Stimulated activated CD4-positive, alpha-beta T cell treated with anti-CD3 and anti-CD28 coated beads, Interleukin-1b, Interleukin-23, amount 100 ng/mL, for 24 hours (primary cell): ENCODE measurements around the gene CASQ2.

Experiments used
- DNase-seq, 4 experiments: peaks; one replicate each; pipeline ENCODE4 v3.0.0-alpha.2; 2020; ENCODE audit warnings: low read depth in 4 of 4, low spot score in 1 of 4

The CASQ2 gene

DNA sequence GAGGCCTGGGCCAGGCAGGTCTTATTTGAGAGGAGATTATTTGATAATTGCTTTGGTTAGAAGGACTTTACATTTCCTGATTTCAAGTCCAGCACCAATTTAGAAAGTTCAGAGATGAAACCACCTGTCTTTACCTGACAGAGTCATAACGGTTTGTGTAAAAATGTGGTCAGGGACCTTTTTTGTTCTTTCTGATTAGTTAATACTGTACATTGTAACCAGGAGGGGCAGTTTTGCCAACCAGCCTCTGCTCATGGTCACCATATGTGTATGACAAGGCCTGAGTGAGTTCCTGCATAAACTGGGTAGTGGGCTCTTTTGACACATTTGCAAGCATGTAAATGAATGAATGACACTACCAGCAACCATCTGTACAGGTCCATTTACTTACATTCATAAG is 70.9 kb downstream of the CASQ2 start:
- no peak for DNase-seq

DNA sequence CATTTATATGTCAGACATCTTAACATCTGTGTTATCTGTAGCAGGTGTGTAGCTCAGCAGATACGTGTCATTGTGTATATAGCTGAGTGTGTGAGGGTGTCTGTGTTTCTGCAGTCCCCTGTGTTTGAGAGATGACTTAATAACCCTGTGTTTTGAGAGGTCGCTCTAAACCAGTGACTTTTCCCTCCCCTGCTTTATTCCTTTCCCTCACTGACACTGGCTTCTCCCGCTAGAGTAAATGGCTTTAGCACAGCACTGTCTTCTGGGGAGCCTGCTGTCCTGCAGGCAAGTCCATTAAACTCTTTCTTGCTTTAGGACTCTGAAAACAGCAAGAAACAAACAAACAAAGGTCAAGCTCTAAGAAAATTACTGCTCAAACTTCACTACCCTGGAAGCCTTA is 73.7 kb downstream of the CASQ2 start:
- no peak for DNase-seq

DNA sequence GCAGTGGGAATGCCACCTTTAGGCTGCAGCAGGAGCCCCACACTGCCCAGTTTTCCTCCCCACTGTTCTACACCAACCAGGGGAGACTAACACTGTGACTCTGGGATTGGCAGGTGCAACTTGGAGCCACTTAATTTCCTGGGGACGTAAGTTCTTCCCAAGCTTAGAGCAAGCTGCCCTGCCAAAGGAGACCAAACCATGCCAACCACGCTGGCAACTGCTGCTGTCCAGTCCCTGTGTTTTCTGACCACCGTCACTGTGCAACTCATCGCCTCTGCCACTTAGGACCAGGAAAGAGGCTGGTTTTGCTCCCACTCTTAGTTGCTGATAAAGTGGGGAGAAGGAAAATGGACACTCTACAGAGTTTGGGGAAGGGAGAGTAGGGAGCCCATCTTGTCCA is 76.3 kb downstream of the CASQ2 start:
- no peak for DNase-seq

DNA sequence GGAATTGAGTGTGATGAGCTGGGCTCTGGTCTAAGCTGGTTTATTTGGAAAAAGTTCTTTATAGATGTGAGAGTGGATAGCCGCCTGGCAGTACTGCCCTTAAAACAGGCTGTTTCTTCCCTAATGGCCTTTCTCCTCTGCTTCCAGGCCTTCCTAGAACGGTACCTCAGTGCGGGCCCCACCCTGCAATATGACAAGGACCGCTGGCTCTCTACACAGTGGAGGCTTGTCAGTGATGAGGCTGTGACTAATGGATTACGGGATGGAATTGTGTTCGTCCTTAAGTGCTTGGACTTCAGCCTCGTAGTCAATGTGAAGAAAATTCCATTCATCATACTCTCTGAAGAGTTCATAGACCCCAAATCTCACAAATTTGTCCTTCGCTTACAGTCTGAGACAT is 77.5 kb downstream of the CASQ2 start:
- DNase-seq = no peak

DNA sequence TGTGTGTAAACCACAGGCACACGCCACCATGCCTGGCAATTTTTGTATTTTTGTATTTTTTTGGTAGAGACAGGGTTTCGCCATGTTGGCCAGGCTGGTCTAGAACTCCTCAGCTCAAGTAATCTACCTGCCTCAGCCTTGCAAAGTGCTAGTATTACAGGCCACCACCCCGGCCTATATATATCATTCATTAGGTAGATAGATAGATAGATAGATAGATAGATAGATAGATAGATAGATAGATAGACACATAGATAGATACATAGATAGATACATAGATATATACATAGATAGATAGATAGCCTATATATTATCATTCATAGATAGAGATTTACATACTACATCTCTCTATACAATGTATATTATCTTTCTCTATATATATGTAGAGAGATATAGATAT is 80.8 kb downstream of the CASQ2 start:
- DNase-seq = no peak

DNA sequence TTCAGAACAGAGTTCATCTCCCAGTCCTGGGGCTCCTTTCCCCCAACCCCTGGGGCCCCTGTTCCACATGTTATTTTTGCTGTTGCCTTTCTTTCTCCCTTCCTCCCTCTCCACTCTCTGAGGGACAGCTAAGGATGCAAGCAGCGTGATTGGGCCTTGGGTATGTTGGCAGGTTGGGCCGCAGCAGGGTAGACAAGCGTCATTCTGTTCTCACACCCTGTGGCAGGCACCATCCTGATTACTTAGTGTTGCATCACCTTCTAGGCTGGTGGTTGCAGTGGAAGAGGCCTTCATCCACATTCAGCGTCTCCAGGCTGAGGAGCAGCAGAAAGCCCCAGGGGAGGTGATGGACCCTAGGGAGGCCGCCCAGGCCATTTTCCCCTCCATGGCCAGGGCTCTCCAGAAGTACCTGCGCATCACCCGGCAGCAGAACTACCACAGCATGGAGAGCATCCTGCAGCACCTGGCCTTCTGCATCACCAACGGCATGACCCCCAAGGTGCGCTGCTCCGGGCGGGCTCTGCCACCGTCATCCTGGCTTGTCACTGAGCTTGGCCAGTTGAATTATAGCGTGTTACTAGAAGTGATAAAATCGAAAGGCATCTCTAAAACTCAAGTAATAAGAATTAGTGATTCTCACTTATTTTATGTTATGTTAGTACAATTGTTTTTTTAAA is 83.3 kb downstream of the CASQ2 start:
- no peak for DNase-seq

DNA sequence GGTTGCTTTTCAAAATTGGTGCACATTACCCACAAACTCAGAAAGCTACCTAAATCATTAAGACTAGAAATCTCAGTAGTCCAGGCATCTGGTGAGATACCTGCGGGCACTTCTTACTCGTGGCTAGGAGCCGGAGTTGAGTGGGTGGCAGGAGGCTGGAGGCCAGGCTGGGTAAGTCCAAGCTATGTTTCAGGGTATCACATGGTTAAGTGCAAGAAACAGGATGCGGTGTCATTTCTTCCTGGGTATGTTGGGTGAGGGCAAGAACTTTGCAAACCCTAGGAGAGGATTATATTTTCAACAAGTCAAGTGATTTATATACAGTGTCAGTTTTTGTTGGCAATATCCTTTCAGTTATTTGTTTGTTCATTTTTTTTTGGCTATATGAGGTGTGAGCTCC is 85.7 kb downstream of the CASQ2 start:
- no peak for DNase-seq

DNA sequence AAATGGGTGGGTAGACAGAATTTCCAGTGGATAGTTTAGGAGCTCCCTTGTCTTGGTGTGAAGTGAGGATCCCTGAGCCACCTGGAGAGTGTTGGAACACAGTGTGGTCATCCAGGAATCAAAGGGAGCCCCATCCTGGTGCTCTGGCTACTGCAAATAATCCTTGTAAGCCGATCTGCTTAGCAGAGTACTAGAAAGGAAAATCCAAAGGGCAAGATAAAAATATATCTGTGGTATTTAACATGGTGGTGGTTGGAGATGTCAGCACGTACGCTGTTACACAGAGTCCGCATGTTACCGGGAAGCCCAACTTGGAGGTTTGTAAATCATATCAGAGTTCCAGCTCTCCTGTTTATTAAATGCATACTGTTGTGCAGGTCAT is 87.8 kb downstream of the CASQ2 start:
- DNase-seq = no peak

DNA sequence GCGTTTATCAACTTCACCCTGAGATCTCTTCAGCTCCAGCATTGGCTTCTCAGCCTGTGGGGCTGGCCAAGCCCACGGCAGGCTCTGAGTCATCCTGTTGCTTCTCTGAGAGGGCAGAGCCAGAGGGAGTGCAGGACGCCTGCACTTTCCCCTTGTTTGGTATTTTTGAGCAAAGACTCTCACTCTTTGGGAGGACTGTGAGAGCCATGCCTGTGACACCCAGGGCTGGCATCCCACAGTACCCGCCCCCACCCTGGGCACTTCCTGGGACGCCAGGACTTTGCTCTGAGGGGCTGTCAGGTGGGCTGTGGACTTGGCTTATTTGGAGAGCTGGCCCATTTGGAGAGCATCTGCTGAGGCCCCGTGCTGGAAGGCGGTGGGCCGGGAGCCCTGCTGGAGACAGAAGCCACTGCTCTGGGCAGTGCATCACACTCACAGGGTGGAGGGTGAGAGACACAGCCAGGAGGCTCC is 89.3 kb downstream of the CASQ2 start:
- no peak for DNase-seq

DNA sequence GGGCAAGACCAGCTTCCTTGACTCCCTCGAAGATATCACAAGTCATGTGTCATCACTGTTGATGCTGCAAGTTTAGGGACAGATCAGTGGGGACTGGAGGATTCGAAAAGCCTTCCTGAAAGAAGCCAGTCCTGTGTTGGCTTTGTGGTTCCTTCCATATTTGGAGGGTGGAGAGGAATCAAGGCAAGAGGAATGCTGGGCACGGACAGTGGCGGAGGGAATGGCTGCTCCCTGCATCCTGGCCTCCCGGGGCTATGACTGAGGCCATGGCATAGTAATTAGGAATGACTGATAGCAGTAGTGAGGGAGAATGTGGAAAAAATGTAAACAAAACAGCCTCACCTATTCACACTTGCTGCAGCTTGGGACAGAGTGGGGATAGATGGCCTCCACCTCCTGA is 90.4 kb downstream of the CASQ2 start:
- DNase-seq = no peak

DNA sequence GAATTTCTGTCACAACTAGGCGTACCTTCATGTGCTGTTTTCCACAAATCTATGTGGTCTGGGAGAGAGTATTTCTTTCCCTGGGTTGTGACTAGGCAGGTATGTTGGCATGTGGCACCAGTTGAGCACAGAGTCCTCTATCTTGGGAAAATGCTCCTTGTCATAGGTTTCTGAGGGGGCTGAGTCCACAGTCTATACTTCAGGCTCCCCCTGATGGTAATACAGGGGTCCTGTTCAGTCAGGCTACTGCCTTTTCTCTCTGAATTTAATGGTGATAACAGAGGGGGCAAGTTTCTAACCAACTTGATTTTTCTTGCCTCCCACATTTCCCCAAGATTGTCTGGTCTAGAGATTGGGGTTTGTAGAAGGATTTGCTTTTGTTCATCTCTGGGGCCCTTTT is 90.9 kb downstream of the CASQ2 start:
- no peak for DNase-seq

DNA sequence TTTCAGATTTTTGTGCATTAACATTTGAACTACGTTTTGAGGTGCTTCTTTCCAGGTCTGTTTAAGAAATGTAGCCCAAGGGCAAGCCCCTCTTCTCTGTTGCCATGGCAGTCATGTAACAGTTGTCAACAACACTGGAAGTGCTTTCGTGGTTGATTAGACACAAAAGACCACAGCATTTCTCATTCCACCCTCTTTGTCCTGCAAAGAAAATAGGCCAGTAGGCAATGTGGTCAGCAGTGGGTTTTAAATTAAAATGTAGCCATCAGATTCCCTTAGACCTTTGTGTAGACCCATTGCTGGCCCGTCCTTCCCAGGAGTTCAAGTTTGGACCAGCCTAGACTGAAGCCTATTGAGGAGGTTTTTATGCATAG is 91.3 kb downstream of the CASQ2 start:
- DNase-seq = no peak

DNA sequence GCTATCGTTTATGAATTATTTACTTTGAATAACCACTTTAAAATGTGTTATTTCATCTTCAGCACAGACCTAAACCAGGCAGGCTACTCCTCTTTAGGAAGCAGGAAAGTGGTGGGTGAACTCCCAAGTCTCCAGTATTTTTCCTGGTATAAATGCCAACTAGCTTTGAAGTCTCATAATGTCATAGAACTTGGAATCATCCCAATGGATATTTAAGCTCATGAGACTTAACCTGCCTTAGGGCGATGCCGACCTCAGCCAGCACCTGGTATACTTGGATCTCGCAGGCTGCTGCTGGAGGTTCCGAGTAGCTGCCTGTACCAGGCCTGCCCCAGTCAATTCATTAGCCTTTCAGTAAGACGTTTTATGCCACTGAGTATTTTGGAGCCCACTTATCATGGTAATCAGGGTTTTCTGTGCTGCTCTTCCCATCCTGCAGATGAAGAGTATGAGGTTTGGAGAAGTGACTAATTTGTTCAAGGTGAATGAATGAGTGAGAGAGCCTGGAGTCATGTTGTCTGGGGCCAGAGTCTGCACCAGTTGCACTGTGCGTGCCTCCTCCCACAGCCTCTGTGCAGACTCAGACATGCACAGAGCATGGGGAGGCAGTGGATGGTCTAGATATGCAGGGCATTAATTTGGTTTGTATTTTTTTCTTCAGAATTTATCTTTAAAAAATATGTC is 91.9 kb downstream of the CASQ2 start:
- no peak for DNase-seq

DNA sequence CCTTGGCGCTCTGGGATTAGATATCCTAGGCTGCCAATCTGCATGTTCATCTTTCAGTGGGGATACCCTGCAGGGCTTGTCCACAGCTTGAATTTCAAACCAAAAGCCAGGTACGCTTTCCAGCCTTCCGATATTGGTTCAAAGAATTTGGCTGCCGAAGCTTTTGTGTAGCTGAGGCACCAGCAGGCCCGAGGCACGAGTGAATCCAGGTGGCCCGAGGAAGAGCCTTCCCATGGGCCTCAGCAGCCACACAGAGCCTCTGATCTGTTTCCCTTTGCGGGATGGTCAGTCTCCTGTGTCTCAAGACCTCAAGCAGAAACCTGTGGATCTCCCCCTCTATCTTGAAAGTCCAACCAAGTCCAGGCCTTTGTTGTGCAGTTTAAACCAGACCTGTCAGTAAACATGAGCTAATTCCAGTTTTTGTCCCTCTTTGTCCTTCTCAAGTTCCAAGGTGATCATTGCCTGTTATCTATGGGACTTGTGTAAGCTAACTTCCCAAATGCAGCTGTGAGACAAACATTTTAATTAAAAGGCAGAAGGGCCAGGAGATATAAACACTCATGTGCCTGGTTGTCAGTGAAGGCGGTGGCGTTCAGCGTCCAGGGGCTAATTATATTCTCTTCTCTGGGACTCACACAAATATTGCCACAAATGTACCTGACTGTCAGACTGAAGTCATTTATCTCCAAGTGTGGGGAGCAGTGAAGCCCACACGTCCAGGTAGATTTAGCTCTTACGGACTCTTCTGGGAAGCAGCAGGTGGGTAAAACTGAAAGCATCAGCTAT is 96.1 kb downstream of the CASQ2 start:
- DNase-seq = no peak

DNA sequence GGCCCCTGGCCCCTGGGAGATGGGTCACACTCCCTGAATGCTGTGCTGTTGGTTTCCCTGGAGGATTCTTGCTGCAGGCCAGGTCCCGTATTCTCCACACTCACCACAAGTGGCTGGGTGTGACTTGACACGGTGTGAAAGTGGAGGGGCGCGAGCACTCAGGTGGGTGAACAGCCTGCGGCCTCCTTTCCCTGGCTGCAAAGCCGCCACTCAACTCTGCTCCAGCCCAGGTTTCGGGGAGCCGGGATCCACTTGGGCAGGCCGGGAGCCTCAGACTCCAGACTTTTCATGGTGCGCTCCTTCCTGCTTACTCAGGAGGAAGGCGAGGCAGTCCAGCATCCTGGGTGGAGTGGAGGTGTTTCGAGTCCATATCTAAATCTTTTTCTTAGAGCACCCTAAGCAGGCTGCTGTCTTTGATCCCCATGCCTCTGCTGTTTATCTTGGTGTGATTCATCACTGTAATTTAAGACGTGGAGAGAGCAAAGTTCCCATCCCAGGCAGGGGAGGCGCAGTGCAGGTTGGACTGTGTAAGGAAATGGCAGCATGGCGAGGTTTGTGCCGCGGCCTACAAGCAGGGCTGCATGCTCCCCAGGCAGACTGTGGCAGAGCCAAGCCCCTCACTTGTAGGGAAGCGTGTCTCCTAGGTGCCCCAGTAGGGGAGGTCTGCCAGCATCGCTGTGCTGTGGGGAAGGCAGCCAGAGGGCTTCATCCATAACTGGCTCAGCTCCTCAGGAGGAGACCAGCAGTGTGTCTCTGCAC is 97.2 kb downstream of the CASQ2 start:
- no peak for DNase-seq

DNA sequence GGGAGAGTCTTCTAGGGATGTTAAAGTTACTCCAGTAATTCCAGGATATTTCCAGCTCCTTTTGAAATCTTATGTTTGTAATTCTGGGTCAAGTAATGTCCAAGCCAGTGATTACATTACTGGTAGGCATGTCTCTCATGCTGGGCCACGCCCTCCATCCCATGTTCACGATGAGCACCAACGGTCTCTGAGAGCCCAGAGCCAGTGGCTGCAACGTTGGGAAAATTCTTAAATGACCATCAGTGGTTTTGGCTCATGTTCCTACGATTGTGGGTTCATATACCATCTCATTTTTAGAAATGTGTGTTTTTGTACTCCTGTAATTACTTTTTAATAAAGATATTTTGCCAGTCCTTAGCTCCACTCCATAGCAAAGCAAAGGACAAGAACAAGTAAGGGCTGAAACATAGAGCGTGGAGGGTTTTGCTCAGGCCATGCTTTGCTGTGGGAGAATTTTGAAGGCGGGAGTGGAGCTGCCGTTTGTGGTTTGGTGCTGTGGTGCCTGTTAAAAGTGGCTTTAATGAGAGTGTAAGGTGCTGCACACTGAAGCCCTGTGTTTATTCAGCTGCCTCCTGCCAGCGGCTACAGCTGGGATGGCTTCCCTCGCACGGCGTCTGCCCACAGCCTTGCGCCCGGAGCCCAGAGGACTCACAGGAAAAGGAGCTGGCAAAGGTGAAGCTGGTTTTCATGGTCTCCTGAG is 97.9 kb downstream of the CASQ2 start:
- no peak for DNase-seq

DNA sequence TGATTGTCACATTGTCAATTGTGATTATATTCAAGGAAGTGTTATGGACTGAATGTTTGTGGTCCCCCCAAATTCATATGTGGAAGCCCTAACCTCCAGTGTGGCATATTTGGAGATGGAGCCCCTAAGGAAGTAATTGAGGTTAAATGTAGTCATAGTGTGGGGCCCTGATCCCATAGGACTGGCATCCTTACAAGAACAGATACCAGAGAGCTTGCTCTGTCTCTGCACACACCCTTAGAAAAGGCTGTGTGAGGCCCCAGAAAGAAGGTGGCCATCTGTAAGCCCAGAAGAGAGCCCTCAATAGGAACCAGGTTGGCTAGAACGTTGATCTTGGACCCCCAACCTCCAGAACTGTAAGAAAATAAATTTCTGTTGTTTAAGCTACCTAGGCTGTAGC is 98.6 kb downstream of the CASQ2 start:
- DNase-seq = no peak

DNA sequence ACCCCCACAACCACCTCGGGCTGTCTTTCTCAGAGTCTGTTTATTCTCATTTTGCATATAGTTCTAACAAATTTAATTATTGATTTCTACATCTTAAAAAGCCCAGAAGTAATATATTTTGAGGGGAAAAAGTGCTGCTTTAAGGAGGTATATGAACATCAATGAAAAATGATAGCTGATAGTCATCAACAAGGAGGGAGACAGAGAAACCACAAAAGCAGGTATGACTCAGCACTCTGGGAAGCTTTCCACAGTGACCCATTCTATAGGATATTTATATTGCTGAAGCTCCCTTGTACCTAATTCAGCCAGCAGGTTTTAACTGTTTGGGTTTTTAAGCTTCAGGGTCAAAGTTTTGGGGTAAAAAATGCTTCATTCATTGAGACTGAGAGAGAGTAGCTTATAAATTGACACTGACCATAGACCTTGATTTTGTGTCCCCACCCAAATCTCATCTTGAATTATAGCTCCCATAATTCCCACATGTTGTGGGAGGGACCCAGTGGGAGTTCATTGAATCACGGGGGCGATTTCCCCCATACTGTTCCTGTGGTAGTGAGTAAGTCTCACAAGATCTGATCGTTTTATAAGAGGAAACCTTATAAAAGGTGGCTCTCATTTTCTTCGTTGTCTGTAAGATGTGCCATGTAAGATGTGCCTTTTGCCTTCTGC is 99.4 kb downstream of the CASQ2 start:
- DNase-seq = no peak

DNA sequence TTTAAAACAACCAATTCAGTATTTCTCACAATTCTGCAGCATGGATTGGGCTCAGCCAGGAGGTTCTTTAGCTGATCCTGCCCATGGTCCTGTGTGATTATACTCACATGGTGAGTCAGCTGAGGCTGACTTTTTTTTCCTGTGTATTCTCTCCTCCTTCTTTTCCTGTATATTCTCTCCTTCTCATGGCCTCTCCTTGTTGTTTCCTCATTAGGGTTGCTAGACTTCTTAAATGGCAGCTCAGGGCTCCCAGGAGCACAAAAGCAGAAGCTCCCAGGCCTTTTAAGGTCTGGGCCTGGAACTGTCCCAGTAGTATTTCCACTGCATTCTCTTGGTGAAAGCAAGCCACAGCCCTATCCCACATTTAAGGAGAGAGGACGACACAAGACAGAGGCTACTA is 99.9 kb downstream of the CASQ2 start:
- DNase-seq = no peak

DNA sequence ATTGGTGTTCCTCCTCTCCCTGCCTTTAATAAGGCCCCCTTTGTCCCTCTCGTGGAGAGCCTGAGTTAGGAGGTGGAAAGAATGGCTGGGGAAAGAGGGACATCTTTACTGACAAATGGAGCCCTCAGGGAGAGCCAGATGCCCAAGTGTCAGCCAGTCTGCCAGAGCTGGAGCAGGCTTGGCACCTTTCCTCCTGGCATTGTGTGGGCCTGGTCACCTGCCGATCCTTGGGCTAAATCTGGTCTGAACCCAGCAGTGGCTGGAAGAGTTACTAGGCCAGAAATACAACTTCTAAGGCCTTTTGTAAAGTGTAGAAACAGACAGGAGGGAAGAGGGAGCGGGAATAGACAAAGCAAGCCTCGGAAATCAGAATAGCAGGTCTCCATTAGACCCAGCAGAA is 101.8 kb downstream of the CASQ2 start:
- no peak for DNase-seq

DNA sequence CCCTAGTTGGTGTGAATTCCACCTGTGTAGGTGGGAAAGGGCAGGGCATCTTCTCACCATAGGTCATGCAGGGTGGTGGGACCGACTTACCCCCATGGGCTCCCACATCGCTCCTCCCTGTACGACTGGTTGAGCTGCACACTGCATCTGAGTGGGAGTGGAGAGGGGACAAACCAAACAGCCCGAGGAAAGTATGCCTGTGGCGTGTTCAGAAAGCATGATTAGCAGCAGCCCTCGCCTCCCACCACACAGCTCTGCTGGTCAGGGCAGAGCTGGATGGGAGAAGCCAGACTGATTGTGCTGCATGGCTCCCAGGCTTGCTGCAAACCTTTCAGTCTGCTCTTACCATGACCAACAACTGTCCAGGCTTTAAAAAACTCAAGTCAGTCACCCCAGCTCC is 102.3 kb downstream of the CASQ2 start:
- DNase-seq = no peak
